Measurements from ENCODE around the gene CACNA1A. TPM values are rescaled to one million over a fixed set of nuclear protein-coding genes. Genes with fewer than 3 reads are reported as not detected.
A peak's percentile ranks its signal among the peaks of the same experiment; 100 is the strongest.

The CACNA1A gene
- total RNA-seq, 1 experiment from 2014 or later, result 3.4 TPM

DNA sequence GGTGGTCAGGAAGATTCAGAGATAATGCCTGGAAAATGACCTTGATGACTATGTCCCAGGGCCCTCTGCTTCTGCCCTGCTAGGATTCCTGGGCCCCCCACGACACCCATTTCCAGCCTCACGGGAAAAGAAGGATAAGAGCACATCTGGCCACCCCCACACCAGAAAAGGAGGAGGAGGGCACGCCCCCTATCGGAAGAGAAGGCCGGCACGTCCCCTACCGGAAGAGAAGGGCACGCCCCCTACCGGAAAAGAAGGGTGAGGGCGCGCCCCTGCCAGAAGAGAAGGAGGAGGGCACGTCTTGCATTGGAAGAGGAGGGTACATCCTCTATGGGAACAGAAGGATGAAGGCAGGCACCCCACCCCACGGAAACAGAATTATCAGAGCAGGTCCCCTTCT is 271.8 kb downstream of the CACNA1A start:
- DNase-seq (ENCODE audit: low spot score), result no peak

DNA sequence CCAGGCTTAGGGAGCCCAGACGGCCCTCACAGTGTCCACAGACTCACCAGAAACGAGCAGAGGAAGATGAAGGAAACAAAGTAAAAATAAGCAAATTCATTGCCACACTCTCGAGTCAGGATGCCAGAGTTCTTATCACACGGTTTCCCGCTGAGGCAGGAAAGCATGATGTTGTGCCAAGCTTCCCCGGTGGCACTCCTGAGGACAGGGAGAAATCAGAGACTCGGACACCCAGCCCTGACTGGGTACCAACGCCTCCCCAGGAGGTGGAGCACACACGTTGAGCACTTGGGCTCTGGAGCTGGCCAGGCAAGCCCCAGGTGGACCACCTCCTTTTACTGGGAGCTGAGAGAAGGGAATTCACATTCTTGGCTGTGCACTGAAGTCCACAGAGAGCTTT is 274.6 kb downstream of the CACNA1A start:
- peak; percentile 54 for DNase-seq (ENCODE audit: low spot score)

DNA sequence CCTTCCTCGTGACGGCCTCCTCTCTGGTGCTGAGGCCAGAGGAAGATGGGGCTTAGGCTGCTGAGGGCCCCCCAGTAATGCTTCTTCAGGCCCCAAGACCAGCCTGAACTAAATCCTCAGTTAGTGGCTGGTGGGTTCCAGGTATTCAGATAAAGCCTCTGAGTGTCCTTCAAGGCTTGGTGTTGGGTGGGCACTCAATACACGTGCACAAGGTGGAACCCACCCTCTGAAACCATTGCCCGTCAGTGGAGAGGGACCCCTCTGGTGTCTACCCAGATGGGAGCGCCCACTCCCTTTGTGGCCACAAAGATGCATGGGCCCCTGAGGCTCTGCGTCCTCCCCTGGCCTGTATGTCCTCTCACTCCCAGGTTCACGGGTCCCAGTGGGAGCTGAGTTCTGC is 277.0 kb downstream of the CACNA1A start:
- no peak for DNase-seq (ENCODE audit: low spot score)

DNA sequence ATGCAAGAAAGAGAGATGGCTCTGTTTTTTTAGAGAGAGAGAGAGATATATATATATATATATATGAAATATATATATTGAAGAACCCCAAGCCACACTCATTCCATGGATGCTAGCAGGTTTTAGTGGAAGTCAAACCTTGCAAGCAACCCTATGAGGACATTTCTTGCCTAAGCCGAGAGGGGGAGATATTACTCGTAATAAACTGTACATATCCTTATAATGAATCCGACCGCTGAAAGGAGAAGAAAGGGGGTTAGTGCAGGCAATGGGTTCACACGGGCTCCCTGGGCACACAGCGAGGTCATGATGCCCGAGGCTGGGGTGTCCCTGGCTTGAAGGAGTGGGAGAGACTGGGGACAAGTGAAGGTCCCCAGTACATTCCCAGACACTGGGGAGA is 277.7 kb downstream of the CACNA1A start:
- DNase-seq (ENCODE audit: low spot score), result no peak

DNA sequence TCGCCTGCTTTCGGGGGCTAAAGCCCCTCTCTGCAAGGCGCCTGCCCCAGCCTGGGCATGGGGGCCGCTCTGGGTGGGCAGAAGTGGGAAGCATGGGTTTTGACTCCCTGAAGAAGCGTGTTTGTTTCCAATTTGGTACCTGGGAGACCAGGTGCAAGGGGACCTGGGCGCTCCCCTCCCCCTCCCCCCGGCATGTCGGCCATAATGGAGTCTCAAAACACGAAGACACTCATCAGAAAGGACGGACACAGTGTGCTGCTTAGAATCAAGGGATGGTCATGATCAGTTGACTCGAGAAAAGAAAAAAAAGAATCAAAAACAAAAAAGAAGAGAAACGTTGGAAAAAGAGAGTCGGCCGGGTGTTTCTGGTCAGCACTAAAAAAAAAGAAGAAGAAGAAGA is 279.3 kb downstream of the CACNA1A start:
- no peak for DNase-seq (ENCODE audit: low spot score)

DNA sequence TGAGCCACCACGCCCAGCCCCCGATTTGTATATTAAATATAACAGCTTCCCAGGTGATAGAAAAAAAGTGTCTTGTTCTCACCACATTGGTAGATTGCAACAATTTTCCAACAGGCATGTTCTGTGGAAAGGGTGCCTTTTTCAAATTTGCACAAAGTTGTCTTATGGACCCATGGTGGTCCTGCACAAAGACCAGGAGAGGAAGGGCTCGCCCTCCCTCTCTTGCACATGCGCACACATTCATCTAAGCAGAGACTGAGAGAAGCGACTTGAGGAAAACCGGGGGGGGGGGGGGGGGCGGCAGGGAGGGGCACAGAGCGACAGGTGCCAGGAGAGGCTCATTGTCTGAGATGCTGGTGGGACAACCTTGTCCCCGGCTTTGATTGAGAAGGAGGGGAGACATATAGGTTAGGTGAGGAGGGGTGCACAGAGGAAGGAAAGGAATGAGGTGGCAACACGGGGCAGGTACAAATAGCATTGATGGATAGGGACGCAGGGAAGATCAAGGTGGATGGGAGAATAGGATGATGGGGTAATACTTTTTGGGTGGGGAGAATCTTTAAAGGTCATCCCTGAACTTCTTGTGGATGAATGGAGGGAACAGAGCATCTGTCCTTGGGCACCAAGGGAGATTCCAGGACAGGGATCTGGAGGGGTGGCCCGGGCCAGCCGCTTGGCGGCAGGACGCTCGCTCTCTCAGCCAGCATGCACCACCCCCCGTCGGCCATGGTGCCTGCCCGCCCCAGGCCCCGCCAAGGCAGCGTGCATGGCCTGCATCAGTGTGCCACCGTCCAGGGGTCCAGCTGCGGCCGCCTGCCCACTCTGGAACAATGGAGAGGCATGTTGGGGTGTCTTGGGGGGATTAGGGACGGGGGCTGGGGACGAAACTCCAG is 280.1 kb downstream of the CACNA1A start:
- no peak for DNase-seq (ENCODE audit: low spot score)

DNA sequence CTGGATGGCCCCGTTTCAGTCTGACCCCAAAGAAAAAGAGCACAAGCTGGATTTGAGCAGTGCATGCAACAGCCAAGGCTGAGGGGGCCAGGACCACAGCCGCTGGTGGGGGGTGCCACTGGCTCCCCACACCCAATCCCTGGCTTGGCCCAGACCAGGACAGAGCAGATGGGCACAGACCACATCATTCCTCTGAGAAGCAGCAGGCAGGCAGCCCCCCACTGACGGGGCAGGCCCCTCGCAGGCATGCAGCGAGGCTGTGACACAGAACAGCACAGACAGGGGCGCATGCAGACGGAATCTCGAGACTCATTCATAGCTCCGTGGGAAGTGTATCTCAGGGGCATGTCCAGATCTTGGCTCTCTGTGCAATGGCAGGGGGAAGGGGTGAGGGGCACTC is 281.2 kb downstream of the CACNA1A start:
- no peak for DNase-seq (ENCODE audit: low spot score)

DNA sequence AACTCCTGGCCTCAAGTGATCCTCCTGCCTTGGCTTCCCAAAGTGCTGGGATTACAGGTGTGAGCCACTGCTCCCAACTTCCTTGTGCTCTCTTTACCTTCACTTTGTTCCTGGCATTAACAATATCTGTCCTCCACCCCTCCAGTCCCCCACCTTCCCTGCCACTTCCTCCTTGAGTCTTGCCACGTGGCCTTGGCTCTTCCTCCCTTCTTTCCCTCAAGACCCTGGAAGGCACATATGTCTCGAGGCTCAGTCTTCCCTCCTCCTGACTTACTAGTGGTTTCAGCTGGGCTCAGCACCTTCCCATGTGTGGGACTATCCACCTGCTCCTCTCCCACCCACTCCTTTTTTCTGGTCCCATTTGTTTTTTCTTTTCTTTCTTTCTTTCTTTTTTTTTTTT is 285.4 kb downstream of the CACNA1A start:
- DNase-seq (ENCODE audit: low spot score), result no peak

DNA sequence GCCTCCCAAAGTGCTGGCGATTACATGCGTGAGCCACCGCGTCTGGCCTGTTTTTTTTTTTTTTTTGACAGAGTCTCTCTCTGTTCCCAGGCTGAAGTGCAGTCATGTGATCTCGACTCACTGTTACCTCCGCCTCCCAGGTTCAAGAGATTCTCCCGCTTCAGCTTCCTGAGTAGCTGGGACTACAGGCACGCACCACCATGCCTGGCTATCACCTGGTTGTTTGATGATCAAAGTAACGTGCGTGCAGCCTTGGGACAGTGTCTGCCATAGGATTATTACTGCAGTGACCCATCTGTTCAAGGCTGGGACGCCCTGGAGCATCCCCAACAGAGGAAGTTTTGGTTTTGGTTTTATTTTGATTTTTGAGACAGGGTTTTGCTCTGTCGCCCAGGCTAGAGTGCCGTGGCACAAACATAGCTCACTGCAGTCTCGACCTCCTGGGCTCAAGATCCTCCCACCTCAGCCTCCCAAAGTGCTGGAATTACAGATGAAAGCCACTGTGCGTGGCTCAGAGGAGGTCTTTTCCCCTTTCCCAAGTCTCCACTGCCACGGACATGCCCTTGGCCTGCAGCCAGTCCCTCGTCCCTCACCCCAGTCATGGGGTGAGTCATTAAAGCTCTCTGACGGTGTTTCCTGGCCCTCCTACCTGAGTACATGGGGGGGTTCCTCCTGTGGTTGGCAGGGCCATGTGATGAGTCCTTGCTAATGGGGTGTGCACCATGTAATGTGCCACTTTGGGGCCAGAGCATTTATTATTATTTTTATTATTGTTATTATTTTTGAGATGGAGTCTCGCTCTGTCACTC is 290.5 kb downstream of the CACNA1A start:
- DNase-seq (ENCODE audit: low spot score), result peak; percentile 61

DNA sequence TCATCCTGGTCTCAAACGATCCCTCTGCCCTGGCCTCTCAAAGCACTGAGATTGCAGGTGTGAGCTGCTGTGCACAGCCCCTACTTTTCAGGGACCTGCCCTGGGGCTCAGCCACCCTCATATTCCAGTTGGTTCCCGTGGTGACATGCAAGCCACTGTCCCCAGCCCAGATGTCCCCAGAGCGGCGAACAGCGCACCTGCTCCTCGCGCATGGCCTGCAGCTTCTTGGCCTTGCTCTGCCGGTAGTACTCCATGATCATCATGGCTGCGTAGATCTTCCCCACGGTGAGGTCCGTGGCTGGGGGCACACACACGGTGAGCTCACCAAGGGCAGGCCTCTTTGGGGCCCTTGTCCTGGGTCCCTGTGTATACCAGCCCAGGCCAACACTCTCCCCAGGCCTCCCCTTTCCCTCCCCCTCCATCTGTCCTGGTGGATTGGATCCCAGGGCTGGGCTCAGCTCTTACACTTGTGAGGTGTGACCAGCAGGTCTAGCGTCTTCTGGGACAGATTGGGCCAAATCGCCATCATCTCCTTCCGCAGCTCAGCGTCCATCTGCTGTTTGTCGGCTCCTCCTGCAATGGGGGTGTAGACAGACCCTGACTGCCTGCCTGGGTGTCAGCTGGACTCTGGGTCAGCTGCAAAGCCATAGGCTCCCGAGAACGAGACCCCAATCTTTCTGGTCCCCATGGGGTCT is 292.1 kb downstream of the CACNA1A start:
- no peak for DNase-seq (ENCODE audit: low spot score)

DNA sequence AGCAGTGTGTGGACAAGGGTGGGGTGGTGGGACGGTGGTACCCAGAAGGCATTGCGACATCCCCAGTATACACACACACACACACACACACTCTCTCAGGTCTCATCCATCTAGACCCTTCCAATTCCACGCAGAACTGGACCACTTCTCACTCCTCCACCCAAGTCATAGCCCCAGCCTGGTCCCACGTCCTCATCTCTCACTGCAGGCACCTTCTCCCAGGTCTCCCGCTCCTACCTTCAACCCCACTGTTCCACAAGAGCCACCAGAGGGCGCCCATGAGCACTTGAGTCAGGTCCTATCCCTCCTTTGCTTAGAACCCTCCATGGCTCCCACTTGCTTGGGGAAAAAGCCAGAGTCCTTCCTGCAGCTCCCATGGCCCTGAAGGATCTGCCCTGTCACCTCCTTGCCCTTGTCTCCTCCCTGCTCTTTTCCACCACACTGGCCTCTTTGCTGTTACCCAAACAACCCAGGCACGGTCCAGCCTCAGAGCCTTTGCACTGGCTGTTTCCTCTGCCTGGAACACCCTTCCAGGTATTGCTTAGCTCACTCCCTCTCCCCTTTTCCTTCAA is 293.4 kb downstream of the CACNA1A start:
- peak; percentile 53 for DNase-seq (ENCODE audit: low spot score)

DNA sequence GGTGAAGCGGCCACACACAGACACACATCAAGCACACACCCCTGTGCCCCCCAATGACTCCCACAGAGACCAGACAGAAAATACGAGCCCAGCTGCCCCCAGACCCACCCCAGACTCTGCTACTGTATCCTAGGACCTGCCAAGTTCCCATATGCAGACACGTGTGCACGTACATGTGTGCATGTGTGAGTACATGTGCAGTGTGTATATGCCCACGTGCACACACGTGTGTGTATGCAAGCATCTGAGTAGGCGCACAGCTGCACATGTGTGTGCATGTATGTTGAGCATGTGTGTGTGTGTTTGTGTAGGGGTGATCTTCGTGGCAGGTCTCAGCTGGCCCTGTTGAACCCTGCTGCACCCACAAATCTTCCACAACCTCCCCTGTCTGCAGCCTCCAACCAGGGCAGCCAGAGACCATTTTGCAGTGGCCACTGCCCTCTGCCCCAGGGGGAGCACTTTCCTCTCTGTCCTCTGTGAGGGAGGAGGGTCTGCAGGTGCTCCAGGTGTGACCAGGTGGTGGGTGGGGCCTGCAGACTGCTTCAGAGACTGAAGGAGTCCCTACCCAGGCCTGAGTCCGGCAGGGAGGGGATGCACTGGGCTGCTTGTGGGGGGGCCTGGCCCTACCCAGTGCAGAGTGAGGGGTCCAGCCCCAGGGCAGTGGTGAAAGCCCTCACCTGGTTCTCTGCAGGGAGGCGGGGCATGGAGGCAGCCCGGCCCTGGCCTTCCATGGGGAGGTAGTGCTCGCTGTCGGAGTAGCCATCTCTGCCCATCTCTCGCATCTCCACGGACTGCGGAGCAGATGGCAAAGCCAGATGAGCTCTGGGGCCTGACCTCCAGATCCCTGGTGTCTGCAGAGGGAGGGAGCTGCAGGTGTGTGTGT is 294.6 kb downstream of the CACNA1A start:
- DNase-seq (ENCODE audit: low spot score), result no peak

DNA sequence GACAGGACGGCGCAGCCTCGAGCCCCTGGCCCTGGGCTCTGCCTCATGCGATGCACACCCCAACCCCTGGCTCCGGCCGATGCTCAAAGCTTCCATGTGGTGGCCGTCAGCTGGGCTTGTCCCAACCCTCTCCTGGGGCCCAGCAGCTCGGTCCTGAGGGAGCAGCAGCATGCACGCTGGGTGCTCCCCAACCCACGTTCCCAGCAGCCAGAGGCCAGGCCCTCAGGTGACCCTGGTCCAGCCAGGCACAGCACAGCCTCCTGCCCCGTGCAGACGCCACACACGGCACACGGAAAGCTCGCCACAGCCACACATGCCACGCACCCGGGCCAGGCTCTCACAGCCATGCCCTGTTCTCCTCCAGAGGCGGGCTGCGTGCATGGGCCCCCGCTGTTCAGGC is 295.3 kb downstream of the CACNA1A start:
- DNase-seq (ENCODE audit: low spot score), result no peak

DNA sequence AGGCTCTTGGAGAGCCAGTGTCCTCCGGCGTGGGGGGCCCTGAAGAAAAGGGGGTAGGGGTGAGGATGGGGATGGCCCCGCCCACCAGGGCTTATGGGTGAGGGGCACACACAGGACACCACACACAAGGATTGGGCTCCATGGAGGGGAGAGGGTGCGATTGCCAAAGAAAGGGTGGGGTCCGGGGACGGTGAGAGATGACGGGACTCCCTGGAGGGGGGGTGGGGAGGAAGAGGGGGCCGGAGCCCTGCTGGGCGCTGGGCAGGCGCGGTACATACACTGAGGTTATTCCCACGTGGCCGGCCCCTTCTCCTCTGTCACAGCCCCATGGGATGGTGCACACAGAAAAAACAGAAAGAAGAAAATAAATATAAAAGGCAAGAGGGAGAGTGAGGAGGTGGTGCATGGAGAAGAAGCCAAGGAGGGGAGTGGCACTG is 295.9 kb downstream of the CACNA1A start:
- no peak for DNase-seq (ENCODE audit: low spot score)

DNA sequence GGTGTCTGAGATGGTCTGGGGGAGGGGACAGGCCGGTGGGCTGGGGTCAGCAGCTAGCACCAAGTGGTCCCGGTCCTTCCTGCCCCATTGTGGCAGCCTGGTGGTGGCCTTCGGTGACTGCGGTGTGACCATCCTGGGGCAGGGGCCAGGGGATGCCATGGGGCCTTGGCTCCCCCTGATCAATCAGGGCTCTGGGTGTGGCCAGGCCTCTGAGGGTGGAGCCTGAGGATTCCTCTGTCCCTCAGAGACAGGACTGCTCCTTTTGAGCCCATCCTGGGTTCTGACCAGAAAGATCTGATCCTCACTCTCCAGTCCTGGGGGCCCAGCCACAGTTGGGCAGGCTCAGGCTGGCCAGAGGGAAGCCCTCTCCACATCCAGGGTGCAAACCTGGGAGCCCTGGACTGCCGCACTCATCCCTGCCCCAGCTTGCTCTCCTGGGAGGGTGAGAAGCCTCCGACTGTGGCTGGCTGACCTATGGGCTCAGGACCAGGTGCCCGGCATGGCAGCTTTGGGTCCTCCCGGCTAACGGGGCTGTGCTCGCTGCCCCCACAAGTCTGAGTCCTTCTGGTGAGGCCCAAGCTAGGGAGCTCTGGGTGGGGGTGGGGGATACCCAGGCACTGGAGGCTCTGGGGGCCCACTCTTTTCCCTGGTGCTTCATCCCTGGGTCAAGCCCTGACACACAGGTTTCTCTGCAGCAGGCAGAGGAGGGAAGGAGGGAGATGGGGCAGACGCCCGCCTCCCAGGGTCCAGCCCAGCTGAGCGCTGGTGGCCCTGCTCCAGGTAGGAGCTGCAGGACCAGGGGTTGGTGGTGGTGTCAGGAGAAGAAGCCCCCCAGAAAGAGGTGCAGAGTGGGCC is 296.6 kb downstream of the CACNA1A start:
- no peak for DNase-seq (ENCODE audit: low spot score)

DNA sequence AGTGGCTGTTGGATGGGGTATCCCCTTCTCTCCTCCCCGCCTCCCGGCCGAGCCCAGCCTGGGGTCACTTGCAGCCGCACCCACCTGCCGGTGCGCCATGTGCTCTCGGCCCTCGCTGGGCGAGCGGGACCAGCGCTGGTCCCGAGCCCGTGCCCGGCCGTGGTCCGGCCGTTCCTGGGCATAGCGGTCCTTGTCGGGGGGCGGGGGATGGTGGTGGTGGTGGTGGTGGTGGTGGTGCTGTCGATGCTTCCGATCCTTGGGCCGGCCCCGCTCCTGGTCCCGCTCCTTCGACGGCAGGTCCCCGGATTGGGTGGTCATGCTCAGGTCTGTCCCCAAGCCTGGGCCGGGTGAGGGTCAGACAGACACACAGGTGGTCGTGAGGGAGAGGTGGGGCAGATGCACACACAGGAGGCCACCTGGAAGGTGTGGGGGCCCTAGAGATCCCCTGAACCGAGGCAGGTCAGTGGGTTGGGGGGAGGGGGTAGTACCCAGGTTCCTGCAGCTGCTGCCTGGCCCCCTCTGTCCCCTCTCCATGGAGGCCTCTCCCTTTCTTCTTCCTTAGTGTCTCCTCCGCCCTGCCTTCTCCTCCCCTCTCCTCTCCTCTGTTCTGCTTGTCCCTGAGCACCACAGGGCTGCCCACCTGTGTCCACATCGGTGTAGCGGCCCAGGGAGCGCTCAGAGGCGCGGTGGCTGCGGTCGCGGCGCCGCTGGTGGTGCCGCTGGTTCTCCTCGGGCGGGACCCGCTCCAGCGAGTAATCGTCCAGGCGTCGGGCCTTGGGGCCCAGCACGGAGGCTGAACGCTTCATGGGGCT is 297.4 kb downstream of the CACNA1A start:
- DNase-seq (ENCODE audit: low spot score), result no peak

DNA sequence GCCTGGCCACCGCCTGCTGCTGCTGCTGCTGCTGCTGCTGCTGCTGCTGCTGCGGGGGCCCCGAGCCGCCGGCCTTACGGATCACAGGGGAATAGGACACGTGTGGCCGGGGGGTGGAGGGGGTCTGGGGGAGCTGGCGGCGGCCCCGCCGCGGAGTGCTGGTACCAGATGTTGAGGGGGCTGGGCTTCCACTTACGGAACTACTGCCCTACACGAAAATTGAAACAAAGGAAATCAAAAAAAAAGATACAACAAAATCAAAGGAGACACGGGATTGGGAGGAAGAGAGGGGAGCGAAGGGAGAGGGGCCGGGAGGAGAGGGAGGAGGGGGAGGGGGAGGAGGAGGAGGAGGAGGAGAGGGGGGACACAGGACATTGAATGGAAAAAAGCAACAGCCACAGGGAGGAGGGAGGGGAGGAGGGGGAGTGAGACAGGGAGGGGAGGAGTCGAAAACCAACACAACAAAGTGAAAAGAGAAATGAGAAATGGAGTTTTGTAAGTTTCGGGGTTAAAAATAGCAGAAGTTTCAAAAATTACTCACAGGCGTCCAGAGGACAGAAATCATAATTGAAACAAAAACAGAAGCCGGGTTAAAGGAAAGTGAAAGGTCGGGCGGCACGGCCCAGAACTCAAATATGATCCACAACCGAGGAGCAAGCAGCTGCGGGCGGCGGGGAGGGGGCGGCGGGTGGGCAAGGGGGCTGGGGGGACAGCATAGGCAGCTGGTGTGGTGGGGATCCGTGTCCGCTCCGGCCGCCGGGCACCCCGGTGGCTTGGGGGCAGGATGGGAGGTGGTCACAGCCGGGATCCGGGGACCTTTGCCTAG is 298.2 kb downstream of the CACNA1A start:
- DNase-seq (ENCODE audit: low spot score), result peak; percentile 45

DNA sequence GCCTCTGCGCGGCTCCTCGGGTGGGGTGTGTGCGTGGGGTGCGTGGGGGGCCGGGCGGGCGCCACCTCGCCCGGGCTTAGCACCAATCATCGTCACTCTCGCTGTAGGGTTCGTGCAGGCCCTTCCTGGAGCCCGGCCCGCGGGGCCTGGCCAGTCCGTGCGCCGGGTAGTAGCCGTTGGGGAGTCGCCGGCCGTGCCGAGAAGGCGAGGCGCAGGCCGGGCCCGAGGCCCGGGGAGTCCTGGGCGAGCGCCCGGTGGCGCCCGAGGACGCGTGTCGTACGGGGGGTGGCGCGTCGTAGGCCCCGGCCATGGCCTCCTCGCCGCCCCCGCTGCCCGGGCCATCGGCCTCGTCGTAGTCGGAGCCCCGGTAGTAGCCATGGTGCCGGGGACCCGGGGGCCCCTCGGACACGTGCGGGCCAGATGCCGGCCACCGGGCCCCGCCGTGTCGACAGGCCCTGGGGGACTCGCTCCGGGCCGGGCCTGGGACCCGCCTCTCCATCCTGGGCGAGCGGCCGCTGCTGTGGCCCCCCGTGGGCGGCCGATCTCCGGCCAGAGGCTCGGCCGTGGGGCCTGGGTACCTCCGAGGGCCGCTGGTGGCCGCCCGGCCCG is 298.9 kb downstream of the CACNA1A start:
- no peak for DNase-seq (ENCODE audit: low spot score)
